GM21723 (cell line): ENCODE results near the gene AFF4.

Experiments
- ATAC-seq: cut with Tn5 transposase; IDR thresholded peaks from one replicate; pipeline ENCODE4 v1.9.1; 2021; ENCODE audit warnings: mild to moderate bottlenecking, moderate library complexity; ENCODE audit not compliant: unreplicated experiment

AFF4 gene

GRCh38 chr5:132887283-132887682 lies 76.2 kb downstream of the AFF4 start:
- ATAC-seq: no peak

- ATAC-seq: no peak
Measured at GRCh38 chr5:132886064-132886823, 77.2 kb downstream of the AFF4 start.

DNA sequence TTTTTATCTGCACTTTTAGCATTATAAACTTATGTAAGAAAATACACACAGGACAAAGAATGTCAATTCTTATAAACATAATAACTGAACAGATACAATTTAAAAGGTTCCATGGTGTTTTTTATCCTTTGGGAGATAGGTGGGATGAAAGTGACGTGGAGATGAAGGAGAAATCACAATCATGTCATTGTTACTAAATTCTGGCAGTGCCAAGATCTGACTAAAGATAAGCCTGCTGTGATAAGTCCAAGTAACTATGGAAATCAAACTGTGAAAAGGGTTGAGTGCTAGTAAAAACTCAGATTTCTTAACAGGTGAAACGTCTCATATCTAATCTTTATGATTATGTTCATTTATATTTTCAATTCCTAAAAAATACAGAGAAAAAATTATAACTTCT lies 78.9 kb downstream of the AFF4 start:
- no peak for ATAC-seq

DNA sequence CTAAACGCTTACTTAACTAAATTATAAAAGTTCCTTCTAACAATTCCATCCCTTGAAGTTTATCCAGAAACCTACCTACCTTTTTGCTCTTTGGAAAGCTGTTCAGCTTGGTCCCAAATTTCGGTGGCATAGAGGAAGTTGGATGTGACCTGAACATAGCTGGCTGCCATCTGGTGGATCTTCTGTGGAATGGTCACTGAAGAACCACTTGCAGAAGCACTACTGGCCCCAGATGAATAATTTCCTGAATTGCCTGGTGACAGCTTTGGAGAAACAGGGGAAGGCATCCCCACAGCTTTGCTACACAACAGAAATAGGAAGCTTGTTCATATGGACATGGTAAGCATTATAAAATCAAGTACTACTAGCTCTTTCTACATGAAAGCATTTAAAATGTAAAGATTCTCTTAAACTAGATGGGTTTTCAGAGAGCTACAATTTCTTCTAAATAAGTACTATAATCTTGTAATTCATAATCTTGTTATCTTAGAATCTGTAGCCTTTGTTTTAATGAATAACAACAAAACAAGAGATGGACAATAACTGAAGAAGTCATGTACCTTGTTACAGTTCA lies 80.1 kb downstream of the AFF4 start:
- peak; percentile 54 for ATAC-seq

DNA sequence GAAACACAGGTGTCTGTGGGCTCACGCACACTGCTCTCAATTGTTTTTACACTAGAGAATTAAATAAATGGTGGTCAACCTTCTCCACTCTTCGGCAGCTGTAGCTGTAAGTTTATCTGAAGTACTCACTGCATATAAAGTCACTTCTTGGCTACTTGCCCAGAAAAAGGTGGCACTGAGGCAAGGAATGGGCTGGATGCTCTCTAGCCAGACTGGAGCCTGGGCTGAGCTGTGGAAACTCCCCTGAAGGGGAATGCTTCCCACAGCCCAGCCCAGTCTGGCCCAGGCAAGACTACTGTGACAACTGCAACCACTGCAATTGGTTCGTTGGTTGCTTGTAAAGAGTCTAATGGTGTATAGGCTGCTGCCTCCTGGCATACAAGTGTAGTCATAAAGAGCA lies 85.5 kb downstream of the AFF4 start:
- ATAC-seq: no peak

GRCh38 chr5:132877466-132877865 lies 86.0 kb downstream of the AFF4 start:
- ATAC-seq: no peak

GRCh38 chr5:132876020-132876759 lies 87.2 kb downstream of the AFF4 start:
- ATAC-seq: no peak

GRCh38 chr5:132873930-132874271 lies 89.5 kb downstream of the AFF4 start:
- ATAC-seq: no peak

DNA sequence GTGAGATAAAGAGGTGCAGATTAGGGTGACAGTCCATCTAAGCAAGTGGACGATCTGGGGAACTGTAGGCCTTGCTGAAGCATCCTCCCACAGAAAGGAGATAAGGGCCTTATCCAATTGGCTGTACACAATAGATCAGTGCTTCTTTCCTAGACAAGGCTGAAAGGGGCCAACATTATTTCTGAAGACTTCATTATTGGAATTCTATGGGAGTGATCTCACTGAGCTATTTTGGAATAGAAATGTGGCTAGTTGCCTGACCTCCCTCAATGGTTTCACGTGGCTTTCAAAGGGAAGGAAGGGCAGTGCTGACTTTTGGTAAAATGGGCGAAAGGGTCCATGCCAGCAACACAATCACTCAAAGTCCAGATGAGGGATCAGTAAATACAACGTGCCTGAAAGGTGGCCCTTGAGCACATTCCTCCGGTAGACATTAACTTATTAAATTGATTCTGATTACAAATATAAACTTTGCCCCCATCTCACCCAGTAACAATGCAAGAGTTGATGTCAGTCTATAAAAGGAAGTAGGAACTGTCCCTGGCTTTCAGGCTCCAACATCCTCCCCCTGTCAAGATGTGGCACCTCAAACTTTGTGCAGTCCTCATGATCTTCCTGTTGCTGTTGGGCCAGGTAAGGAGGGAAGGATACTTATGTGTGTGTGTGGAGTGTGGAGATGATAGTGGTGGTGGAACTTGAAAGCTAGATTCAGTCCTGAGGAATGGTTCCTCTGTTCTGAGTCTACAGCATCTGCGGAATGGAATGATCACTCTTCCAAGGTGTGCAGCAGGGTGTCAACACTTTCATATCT lies 90.1 kb downstream of the AFF4 start, which contains the start of gene LEAP2:
TSS of gene LEAP2 (plus strand) at position 550 of the 811 bp plus-strand sequence. CDS start at position 577, 27 bp downstream.
- no peak for ATAC-seq

DNA sequence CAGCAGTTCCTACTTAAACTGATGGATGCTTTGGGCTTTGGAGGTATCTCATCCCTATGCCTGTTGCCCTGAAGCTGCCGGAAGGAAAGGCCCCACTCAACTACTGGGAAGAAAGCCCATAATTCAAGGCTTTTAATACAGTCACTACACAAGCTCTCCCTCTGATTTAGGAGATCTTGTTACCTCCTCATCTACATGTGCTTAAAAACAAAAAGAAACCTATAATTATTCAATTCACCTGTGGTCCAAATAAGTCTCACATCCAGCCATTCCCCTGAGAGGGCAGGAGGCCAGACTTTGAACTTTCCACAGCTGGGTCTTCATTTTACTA lies 90.7 kb downstream of the AFF4 start:
- ATAC-seq: no peak

- no peak for ATAC-seq
Measured at GRCh38 chr5:132871459-132872284, 91.8 kb downstream of the AFF4 start.

DNA sequence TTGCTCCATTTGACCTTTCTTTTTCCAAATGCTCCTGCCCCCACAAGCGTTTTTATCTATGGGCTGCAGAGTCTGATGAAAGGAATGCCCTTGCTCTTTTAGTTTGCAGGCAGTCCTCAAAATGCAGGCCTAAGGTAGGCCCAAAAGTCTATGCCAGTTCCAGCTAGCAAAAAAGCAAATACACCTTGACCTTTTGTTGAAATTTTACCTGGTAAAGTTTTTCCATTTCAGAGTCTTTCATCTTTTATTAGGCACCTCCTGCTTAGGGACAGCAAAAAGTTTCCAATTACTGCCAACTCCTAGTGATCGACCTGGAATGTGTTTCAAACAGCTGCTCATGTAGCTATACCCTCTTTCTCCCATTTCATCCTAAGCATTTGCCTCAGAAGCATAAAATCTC lies 92.6 kb downstream of the AFF4 start:
- no peak for ATAC-seq

DNA sequence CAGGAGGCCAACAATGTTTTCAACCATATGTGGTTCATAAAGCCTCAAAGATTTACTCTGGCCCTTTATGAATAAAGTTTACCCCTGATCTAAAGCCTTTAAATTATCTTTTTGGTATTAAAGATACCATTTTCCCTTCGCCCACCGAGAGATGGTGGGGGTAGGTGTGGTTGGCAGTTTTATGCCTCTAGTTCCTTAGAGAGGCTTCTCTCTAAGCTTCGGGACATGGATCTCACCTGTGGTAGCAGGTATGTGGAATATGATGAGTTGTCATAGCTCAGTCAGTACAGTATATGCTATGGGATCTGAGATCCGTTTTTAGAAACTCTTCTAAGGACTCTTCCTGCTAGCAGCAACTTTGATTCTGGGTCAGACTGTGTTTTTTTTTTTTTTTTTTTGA lies 94.7 kb downstream of the AFF4 start:
- no peak for ATAC-seq

- peak; percentile 25 for ATAC-seq
Measured at GRCh38 chr5:132867046-132867451, 96.4 kb downstream of the AFF4 start.

DNA sequence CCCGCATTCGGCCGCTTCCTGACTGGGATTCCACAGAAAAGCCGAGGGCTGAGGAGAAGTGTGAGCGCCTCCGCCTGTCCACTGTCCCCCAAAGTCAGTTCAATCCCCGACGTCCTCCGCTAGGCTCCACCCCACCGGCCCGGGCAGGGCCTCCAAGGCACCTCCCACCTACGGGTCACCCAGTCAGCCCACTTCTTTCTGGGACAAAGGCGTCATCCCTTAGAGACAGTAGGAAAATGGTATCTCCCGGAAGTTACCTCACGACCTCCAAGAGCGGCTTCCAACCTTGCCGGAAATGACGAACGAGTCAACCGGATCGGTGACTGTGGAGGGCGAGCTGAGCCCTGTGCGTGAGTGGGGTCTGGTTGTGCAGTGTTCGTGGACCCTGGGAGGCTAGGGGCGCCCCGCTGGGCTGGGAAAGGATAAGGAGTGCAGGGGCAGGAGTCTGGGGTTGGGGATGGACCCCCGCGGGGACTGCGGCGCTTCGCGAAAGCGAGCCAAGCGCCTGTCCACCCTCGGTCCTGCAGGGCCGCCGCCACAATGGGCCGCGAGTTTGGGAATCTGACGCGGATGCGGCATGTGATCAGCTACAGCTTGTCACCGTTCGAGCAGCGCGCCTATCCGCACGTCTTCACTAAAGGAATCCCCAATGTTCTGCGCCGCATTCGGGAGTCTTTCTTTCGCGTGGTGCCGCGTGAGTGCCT lies 96.9 kb downstream of the AFF4 start, which contains the start of the genes GDF9 and UQCRQ:
TSS of gene GDF9 (minus strand) at position 128 of the 704 bp plus-strand sequence. CDS start 1,936 bp downstream, outside the sequence.
TSS of gene UQCRQ (plus strand) at position 301 of the 704 bp plus-strand sequence. CDS start at position 541, 240 bp downstream.
- peak; percentile 98 for ATAC-seq

- peak; percentile 30 for ATAC-seq
Measured at GRCh38 chr5:132865668-132866341, 97.6 kb downstream of the AFF4 start.

DNA sequence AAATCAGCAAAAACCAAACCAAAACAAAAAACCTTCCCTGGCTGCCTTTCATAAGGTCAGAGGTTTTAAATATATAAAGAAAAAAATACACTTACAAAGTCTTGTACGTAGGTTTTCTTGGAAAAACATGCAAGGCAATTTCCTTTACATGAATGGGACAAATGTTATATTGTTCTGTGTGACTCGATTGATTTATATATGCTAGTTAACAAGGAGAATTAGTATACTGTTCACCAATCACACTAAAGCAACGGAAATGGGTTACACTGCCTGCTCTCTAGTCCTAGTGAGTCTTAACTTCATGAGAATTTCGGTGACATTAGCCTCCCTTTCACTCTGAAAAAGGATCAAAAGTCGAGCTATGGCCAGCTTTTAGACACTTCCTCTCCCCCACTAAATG lies 102.7 kb downstream of the AFF4 start:
- no peak for ATAC-seq

DNA sequence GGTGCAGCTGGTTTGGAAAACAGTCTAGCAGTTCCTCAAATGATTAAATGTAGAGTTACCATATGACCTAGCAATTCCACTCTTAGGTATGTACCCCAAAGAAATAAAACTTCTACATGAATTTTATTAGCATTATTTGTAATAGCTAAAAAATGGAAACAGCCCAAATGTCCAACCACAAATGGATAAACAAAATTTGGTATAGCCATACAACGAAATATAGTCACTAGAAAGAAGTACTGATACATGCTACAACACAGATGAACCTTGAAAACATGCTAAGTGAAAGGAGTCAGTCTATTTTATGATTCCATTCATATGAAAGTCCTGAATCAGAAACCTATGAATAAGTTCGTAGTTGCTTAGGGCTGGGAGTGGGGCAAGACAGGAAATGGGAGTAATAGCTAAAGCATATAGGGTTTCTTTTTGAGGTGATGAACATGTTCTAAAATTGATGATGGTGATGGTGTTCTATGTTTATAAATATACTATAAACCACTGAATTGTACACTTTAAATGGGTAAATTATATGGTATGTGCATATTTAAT lies 103.5 kb downstream of the AFF4 start:
- no peak for ATAC-seq

DNA sequence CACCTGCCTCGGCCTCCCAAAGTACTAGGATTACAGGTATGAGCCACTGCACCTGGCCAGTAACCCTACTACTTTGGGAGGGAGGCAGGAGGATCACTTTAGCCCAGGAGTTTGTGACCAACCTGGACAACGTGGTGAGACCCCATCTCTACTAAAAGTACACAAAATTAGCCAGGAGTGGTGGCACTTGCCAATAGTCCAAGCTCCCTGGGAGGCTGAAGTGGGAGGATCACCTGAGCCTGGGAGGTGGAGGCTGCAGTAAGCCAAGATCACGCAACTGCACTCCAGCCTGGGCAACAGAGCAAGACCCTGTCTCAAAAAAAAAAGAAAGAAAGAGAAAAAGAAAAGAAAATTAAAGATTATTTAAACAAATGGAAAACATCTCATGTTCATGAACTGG lies 107.4 kb downstream of the AFF4 start:
- no peak for ATAC-seq
